Peyer's patch (tissue), 4 donors: ENCODE measurements around the gene KRT24. TPM values are rescaled to one million over a fixed set of nuclear protein-coding genes. Genes with fewer than 3 reads are reported as not detected.

Experiments used
- DNase-seq, 3 donors: peaks; one replicate each; pipeline ENCODE4 v3.0.0-alpha.2; 2017 to 2019
- H3K27ac ChIP-seq, 4 donors: fragments of 200-600 bp; sonication (generic); one replicate each; pipeline ENCODE4 v1.5.1; 2016 to 2019
- H3K27me3 ChIP-seq, 2 donors: fragments of 200-600 bp; sonication (generic); one replicate each; pipeline ENCODE4 v1.5.1; 2019
- H3K36me3 ChIP-seq, 3 donors: fragments of 200-600 bp; sonication (generic); one replicate each; pipeline ENCODE4 v1.5.1; 2016 to 2019
- H3K4me1 ChIP-seq, 4 donors: fragments of 200-600 bp; sonication (generic); one replicate each; pipeline ENCODE4 v1.5.1; 2016 to 2019
- H3K4me3 ChIP-seq, 4 donors: fragments of 200-600 bp; sonication (generic); 1 replicate in 3 of 4; 2 replicates in 1 of 4; pipeline ENCODE4 v1.5.1; 2016 to 2019; ENCODE audit warnings: mild to moderate bottlenecking in 1 of 4
- H3K9me3 ChIP-seq, 4 donors: fragments of 200-600 bp; sonication (generic); one replicate each; pipeline ENCODE4 v1.5.1; 2016 to 2019; ENCODE audit warnings: mild to moderate bottlenecking in 1 of 4
- POLR2A ChIP-seq, 2 donors: fragments of 450-650 bp; IDR thresholded peaks; one replicate each; pipeline ENCODE4 v1.5.1; 2017; ENCODE audit warnings: antibody characterized with exemption in 2 of 2, mild to moderate bottlenecking in 2 of 2, moderate library complexity in 2 of 2
- total RNA-seq, 4 donors: library from RNA; depleted of rRNA; stranded (reverse); fragments of >200 nt; gene quantifications; one replicate each; pipeline ENCODE4 v1.1.0, GENCODE V29; 2016
- TF ChIP-seq, protein P1 (sequence below), 6 experiments: fragments of 450-650 bp in 4 of 6; fragments of 200-600 bp in 2 of 6; sonication (generic) in 1 of 6; IDR thresholded peaks; one replicate each; pipeline ENCODE4 v1.5.1; 2017 to 2019; ENCODE audit warnings: antibody characterized with exemption in 6 of 6, mild to moderate bottlenecking in 3 of 6, moderate library complexity in 1 of 6

Gene KRT24
- total RNA-seq, 4 donors from 2014 or later = 1.0 to 8.3 TPM; not detected in 2

DNA sequence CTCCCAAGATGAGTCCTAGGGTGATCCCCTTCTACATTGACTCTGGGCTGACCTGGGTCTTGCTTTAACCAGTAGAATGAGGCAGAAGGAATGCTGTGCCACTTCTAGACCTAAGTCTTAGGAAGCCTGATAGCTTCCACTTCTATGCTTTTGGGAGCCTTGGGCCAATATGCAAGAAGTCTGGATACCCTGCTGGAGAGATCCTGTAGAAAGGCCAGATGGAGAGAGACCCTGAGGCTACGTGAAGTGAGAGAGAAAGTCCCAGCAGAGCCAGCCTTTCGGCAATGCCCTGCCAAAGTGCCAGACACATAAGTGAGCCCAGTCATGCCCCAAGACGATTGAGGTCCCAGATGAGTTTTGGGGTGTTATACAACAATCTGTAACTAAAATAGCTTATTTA is 40.3 kb downstream of the KRT24 start:
- H3K27ac ChIP-seq = no peak overlapping the region
- H3K9me3 ChIP-seq = no peaks in the 10 kb centered on the region
- peaks cover 0 to 6% (median 0%) of the 10 kb centered on the region in 4 donors for H3K4me1 ChIP-seq
- no peaks in the 10 kb centered on the region for H3K36me3 ChIP-seq
- no peak for DNase-seq
- no peaks in the 10 kb centered on the region for H3K27me3 ChIP-seq
- TF ChIP-seq, protein P1, sequence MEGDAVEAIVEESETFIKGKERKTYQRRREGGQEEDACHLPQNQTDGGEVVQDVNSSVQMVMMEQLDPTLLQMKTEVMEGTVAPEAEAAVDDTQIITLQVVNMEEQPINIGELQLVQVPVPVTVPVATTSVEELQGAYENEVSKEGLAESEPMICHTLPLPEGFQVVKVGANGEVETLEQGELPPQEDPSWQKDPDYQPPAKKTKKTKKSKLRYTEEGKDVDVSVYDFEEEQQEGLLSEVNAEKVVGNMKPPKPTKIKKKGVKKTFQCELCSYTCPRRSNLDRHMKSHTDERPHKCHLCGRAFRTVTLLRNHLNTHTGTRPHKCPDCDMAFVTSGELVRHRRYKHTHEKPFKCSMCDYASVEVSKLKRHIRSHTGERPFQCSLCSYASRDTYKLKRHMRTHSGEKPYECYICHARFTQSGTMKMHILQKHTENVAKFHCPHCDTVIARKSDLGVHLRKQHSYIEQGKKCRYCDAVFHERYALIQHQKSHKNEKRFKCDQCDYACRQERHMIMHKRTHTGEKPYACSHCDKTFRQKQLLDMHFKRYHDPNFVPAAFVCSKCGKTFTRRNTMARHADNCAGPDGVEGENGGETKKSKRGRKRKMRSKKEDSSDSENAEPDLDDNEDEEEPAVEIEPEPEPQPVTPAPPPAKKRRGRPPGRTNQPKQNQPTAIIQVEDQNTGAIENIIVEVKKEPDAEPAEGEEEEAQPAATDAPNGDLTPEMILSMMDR (IDR thresholded peaks at IDR 0.05) = no peak
- no peak for TF ChIP-seq POLR2A (IDR thresholded peaks at IDR 0.05)
- no peak overlapping the region for H3K4me3 ChIP-seq

DNA sequence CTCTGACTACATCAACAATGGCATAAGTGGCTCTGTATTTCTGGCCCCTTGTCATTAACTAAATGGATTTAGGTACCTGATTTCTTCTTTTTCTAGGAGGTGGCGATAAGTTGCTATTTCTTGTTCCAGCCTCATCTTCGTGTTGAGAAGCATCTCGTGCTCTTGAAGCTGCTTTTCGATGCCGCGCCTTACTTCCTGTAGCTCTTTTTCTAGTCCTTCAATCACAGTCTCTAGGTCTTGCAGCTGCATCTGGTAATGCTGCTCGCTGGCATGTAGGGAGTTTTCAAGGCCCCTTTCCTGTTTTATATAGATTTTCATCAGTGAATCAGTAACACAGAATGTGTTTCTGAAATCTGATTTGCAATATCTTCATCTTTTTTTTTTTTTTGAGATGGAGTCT is 43.6 kb downstream of the KRT24 start:
- Histone ChIP-seq H3K4me3 (no peak overlapping the region), H3K27me3 (no peaks in the 10 kb centered on the region), H3K4me1 (peaks cover 0 to 3% (median 0%) of the 10 kb centered on the region in 4 donors), H3K36me3 (no peaks in the 10 kb centered on the region), H3K27ac (no peak overlapping the region), H3K9me3 (no peaks in the 10 kb centered on the region)
- DNase-seq = no peak
- TF ChIP-seq, protein P1 (IDR thresholded peaks at IDR 0.05) = no peak
- no peak for TF ChIP-seq POLR2A (IDR thresholded peaks at IDR 0.05)

DNA sequence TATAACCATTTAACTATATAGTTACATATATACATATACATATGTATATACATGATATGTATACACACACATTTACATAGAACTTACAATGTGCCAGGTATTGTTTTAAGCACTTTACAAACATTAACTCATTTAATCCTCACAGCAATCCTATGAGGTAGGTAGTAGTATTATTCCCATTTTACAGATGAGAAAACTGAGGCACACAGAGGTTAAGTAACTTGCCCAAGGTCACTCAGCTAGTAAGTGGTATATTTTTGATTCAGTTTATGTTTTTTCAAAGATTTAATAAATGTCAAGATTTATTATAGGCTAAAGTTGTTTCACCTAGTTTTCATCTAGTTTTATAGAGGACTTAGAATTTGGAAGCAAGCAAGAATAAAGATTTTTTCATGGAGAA is 45.2 kb downstream of the KRT24 start:
- Histone ChIP-seq H3K4me1 (no peaks in the 10 kb centered on the region), H3K36me3 (no peaks in the 10 kb centered on the region), H3K4me3 (no peak overlapping the region), H3K9me3 (no peaks in the 10 kb centered on the region), H3K27ac (no peak overlapping the region), H3K27me3 (no peaks in the 10 kb centered on the region)
- no peak for TF ChIP-seq POLR2A (IDR thresholded peaks at IDR 0.05)
- TF ChIP-seq, protein P1 (IDR thresholded peaks at IDR 0.05) = no peak
- DNase-seq = no peak

DNA sequence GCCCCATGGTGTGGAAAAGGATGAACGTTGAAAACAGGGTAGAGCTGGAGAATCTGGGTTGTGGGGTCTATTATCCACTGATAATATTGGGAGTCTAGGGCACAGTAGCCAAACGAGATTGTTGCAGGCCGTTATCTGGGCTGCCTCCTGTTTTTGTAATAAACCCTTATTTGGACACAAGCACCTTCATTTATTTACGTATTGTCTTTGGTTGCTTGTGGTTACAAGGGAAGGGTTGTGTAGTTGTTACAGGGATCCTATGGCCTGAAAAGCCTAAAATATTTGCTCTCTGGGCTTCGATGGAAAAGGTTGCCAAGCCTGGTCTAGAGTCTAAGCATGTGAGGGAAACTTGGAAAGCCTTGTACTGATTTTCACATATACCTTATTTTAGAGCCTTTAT is 51.6 kb downstream of the KRT24 start:
- H3K9me3 ChIP-seq = no peaks in the 10 kb centered on the region
- TF ChIP-seq, protein P1 (IDR thresholded peaks at IDR 0.05) = no peak
- no peak for TF ChIP-seq POLR2A (IDR thresholded peaks at IDR 0.05)
- no peaks in the 10 kb centered on the region for H3K27me3 ChIP-seq
- no peaks in the 10 kb centered on the region for H3K36me3 ChIP-seq
- H3K4me3 ChIP-seq = no peak overlapping the region
- peaks cover 0 to 9% (median under 1%) of the 10 kb centered on the region in 4 donors for H3K4me1 ChIP-seq
- no peak overlapping the region for H3K27ac ChIP-seq
- DNase-seq = no peak

DNA sequence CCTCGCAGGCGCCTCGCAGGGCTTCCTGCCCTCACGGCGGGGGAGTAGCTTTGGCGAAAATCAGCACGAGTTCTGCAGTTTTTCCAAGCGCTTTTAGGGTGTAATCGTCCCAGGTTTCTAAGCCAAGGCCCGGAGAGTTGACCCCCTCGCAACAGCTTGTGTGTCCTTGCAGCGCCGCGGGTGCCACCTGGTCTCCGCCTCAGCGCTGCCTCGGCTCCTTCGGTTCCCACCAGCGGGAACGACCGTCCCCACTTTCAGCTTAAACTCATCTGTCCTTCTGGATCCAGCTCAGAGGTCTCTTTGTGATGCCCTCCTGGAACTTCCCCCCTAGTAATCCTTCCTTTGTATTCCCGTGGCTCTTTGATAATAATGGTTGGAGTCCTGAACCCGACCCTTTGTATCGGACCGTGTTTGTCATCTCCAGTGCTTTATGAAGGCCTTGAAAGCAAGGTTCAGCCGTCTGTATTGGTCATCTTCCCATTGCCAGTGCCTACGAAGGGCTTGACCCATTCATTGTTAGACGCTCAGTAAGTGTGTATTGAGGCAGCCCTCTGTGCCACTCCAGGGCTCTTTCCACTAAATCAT is 55.1 kb downstream of the KRT24 start:
- H3K27me3 ChIP-seq = no peaks in the 10 kb centered on the region
- peaks cover 0 to 34% (median 5%) of the 10 kb centered on the region in 4 donors for H3K4me1 ChIP-seq
- TF ChIP-seq, protein P1 (IDR thresholded peaks at IDR 0.05) = no peak
- TF ChIP-seq POLR2A (IDR thresholded peaks at IDR 0.05) = peak in 1 of 2 donors; percentile 1
- peak overlapping the region; percentile 94 to 100 (median 96) for H3K27ac ChIP-seq
- H3K4me3 ChIP-seq = peak overlapping the region; percentile 73 to 89 (median 83)
- DNase-seq = peak in 1 of 3 donors; percentile 51
- no peaks in the 10 kb centered on the region for H3K9me3 ChIP-seq
- peaks cover 0 to 20% (median 0%) of the 10 kb centered on the region in 3 donors for H3K36me3 ChIP-seq

Other genes with a start within 250 kb of the KRT24 start
- 1 to 10 TPM in 3 of 4 donors, under 1 TPM in 1; 0.54 to 2.5 (median 1.7) TPM for gene TNS4, start 202.1 kb downstream of the KRT24 start, total RNA-seq
- 10 to 100 TPM in 1 of 4 donors, 1 to 10 TPM in 1, not detected in 2; 3.1 to 22.3 TPM for gene CCR7, start 138.3 kb downstream of the KRT24 start, total RNA-seq
- 100 to 1,000 TPM in 1 of 4 donors, 10 to 100 TPM in 3; 46.7 to 133 (median 71.6) TPM for gene SMARCE1, start 55.9 kb downstream of the KRT24 start, total RNA-seq
- 1 to 10 TPM in 2 of 4 donors, under 1 TPM in 1, not detected in 1; 0.95 to 1.8 (median 1.6) TPM for gene KRT222, start 38.6 kb downstream of the KRT24 start, total RNA-seq
- gene KRT25, start 51.6 kb upstream of the KRT24 start, total RNA-seq = not detected
- not detected for gene KRT26, start 68.4 kb upstream of the KRT24 start, total RNA-seq
- not detected for gene KRT27, start 78.8 kb upstream of the KRT24 start, total RNA-seq
- under 1 TPM in 1 of 4 donors, not detected in 3; 0.88 TPM for gene KRT28, start 96.2 kb upstream of the KRT24 start, total RNA-seq
- 10 to 100 TPM in 2 of 4 donors, 1 to 10 TPM in 2; 5.1 to 19.0 (median 8.1) TPM for gene KRT10, start 118.9 kb upstream of the KRT24 start, total RNA-seq
- gene KRT12, start 163.5 kb upstream of the KRT24 start, total RNA-seq = 10 to 100 TPM in 1 of 4 donors, 1 to 10 TPM in 2, not detected in 1; 4.9 to 18.2 (median 9.1) TPM
- 100 to 1,000 TPM; 111 to 978 (median 820) TPM for gene KRT20, start 181.5 kb upstream of the KRT24 start, total RNA-seq
- gene KRT23, start 233.9 kb upstream of the KRT24 start, total RNA-seq = 1 to 10 TPM in 2 of 4 donors, not detected in 2; 1.1 to 2.5 TPM